HEK293 (cell line): ENCODE results near the gene FXYD3.

Experiments used
- CTCF ChIA-PET: fragments of 350-600 bp; formaldehyde crosslinking; extraction: SDS; loops from one replicate; lab custom pipeline; 2021; ENCODE audit warnings: antibody characterized with exemption; lab: Yijun Ruan, JAX
- POLR2A ChIA-PET: fragments of 300-600 bp; formaldehyde crosslinking; extraction: SDS; loops from one replicate; lab custom pipeline; 2020; ENCODE audit warnings: antibody characterized with exemption, inconsistent platforms; lab: Yijun Ruan, JAX
- H3K27ac ChIP-seq: fragments of 200-500 bp; sonication (Bioruptor generic); 2 replicates; pipeline ENCODE4 v1.5.1; 2014; ENCODE audit warnings: low read depth, low read length, control low read depth, inconsistent platforms; ENCODE audit errors: extremely low read depth
- H3K36me3 ChIP-seq, 2 experiments: fragments of 200-500 bp in 1 of 2; sonication (Bioruptor generic) in 1 of 2; 1 replicate in 1 of 2; 2 replicates in 1 of 2; pipeline ENCODE4 v1.5.1; 2014 to 2017; ENCODE audit warnings: inconsistent platforms in 2 of 2, low read length in 2 of 2; ENCODE audit not compliant: control insufficient read depth in 2 of 2, insufficient read depth in 1 of 2
- H3K4me1 ChIP-seq: fragments of 200-500 bp; sonication (Bioruptor generic); 2 replicates; pipeline ENCODE4 v1.5.1; 2014; ENCODE audit warnings: mild to moderate bottlenecking, low read length, inconsistent platforms; ENCODE audit not compliant: control insufficient read depth, insufficient read depth
- H3K4me3 ChIP-seq: 2 replicates; pipeline ENCODE4 v1.5.1; 2011; ENCODE audit warnings: low read depth, mild to moderate bottlenecking, control low read depth, low read length, moderate library complexity
- H3K9me3 ChIP-seq: fragments of 200-500 bp; sonication (Bioruptor generic); 2 replicates; pipeline ENCODE4 v1.5.1; 2014; ENCODE audit warnings: low read depth, low read length, inconsistent platforms; ENCODE audit not compliant: control insufficient read depth, insufficient read depth
- BCL6B ChIP-seq: fragments of 450-650 bp; formaldehyde crosslinking; IDR thresholded peaks from 2 replicates; pipeline ENCODE4 v1.5.1; 2017; ENCODE audit warnings: missing biosample characterization, missing genetic modification characterization
- KLF7 ChIP-seq: fragments of 450-650 bp; formaldehyde crosslinking; IDR thresholded peaks from 2 replicates; pipeline ENCODE4 v1.5.1; 2016; ENCODE audit warnings: missing biosample characterization, missing genetic modification characterization, borderline replicate concordance
- ZFP3 ChIP-seq: fragments of 450-650 bp; formaldehyde crosslinking; IDR thresholded peaks from 2 replicates; pipeline ENCODE4 v1.5.1; 2016; ENCODE audit warnings: low read depth, missing biosample characterization, missing genetic modification characterization
- ZFP69B ChIP-seq: fragments of 450-650 bp; formaldehyde crosslinking; IDR thresholded peaks from 2 replicates; pipeline ENCODE4 v1.5.1; 2016; ENCODE audit warnings: missing biosample characterization, missing genetic modification characterization
- ZNF10 ChIP-seq: fragments of 450-650 bp; formaldehyde crosslinking; IDR thresholded peaks from 2 replicates; pipeline ENCODE4 v1.5.1; 2017; ENCODE audit warnings: missing biosample characterization, missing genetic modification characterization
- ZNF121 ChIP-seq: fragments of 450-650 bp; formaldehyde crosslinking; IDR thresholded peaks from 2 replicates; pipeline ENCODE4 v1.5.1; 2016; ENCODE audit warnings: missing biosample characterization, missing genetic modification characterization
- ZNF214 ChIP-seq: fragments of 450-650 bp; formaldehyde crosslinking; IDR thresholded peaks from 2 replicates; pipeline ENCODE4 v1.5.1; 2017; ENCODE audit warnings: missing biosample characterization, mild to moderate bottlenecking, missing genetic modification characterization, borderline replicate concordance
- ZNF24 ChIP-seq: fragments of 450-650 bp; formaldehyde crosslinking; IDR thresholded peaks from 2 replicates; pipeline ENCODE4 v1.5.1; 2016; ENCODE audit warnings: missing biosample characterization, missing genetic modification characterization
- ZNF26 ChIP-seq: fragments of 450-650 bp; formaldehyde crosslinking; IDR thresholded peaks from 2 replicates; pipeline ENCODE4 v1.5.1; 2016; ENCODE audit warnings: missing biosample characterization, missing genetic modification characterization
- ZNF280C ChIP-seq: fragments of 450-650 bp; formaldehyde crosslinking; IDR thresholded peaks from 2 replicates; pipeline ENCODE4 v1.5.1; 2016; ENCODE audit warnings: missing biosample characterization, missing genetic modification characterization
- ZNF280D ChIP-seq: fragments of 450-650 bp; formaldehyde crosslinking; IDR thresholded peaks from 2 replicates; pipeline ENCODE4 v1.5.1; 2016; ENCODE audit warnings: missing biosample characterization, missing genetic modification characterization
- ZNF354C ChIP-seq: fragments of 450-650 bp; formaldehyde crosslinking; IDR thresholded peaks from 2 replicates; pipeline ENCODE4 v1.5.1; 2016; ENCODE audit warnings: missing biosample characterization, missing genetic modification characterization, low read depth, borderline replicate concordance
- ZNF37A ChIP-seq: fragments of 450-650 bp; IDR thresholded peaks from 2 replicates; pipeline ENCODE4 v1.5.1; 2018; ENCODE audit warnings: missing biosample characterization, missing genetic modification characterization
- ZNF398 ChIP-seq: fragments of 450-650 bp; formaldehyde crosslinking; IDR thresholded peaks from 2 replicates; pipeline ENCODE4 v1.5.1; 2017; ENCODE audit warnings: missing biosample characterization, missing genetic modification characterization
- ZNF521 ChIP-seq: fragments of 450-650 bp; formaldehyde crosslinking; IDR thresholded peaks from 2 replicates; pipeline ENCODE4 v1.5.1; 2017; ENCODE audit warnings: missing biosample characterization, mild to moderate bottlenecking, missing genetic modification characterization
- ZNF544 ChIP-seq: fragments of 450-650 bp; formaldehyde crosslinking; IDR thresholded peaks from 2 replicates; pipeline ENCODE4 v1.5.0; 2017; ENCODE audit warnings: missing biosample characterization, missing genetic modification characterization
- ZNF555 ChIP-seq: fragments of 450-650 bp; formaldehyde crosslinking; conservative IDR thresholded peaks from 2 replicates; pipeline ENCODE4 v1.5.1; 2017; ENCODE audit warnings: missing biosample characterization, mild to moderate bottlenecking, missing genetic modification characterization, inconsistent platforms
- ZSCAN4 ChIP-seq: fragments of 450-650 bp; formaldehyde crosslinking; IDR thresholded peaks from 2 replicates; pipeline ENCODE4 v1.5.1; 2017; ENCODE audit warnings: missing biosample characterization, missing genetic modification characterization

FXYD3 gene

GRCh38 chr19:35084509-35084762, 31.2 kb upstream of the FXYD3 start (continued):
- TF ChIP-seq ZNF280C (tag by site-specific recombination) (no peak), ZNF10 (tag by site-specific recombination) (no peak)

GRCh38 chr19:35085947-35086346, 29.7 kb upstream of the FXYD3 start:
- peaks cover 7% of the 10 kb centered on the region for H3K4me1 ChIP-seq
- TF ChIP-seq ZNF280D (tag by site-specific recombination): no peak
- TF ChIP-seq ZNF37A (tag by site-specific recombination): no peak
- TF ChIP-seq ZFP3 (tag by site-specific recombination): no peak
- no peak for TF ChIP-seq ZNF214 (tag by site-specific recombination)
- no peak for TF ChIP-seq ZNF521 (tag by site-specific recombination)
- no peak for TF ChIP-seq ZNF544
- TF ChIP-seq ZNF555: no peak
- no peak for TF ChIP-seq ZNF121 (tag by site-specific recombination)
- TF ChIP-seq ZNF398 (tag by site-specific recombination): no peak
- TF ChIP-seq, all 188 proteins: peak for 0
- H3K9me3 ChIP-seq: no peaks in the 10 kb centered on the region; the same call in 1 of the 2 replicates
- H3K27ac ChIP-seq: no peak overlapping the region
- CTCF ChIA-PET: interaction anchor here (0.6 to 4.7 kb wide), 13 partner anchors 12 to 382 kb away, joined by 3 to 60 read pairs (median 6); partner anchors contain the start of gene LGI4
- no peak overlapping the region for H3K4me3 ChIP-seq
- H3K36me3 ChIP-seq: no peaks in the 10 kb centered on the region
- POLR2A ChIA-PET: interaction anchor here (1.0 kb wide), 1 partner anchor 19 kb away, joined by 3 read pairs; no protein-coding TSS in a partner anchor

- Histone ChIP-seq H3K27ac (no peak overlapping the region), H3K4me3 (no peak overlapping the region), H3K9me3 (no peaks in the 10 kb centered on the region; the same call in 1 of the 2 replicates), H3K4me1 (peaks cover 7% of the 10 kb centered on the region), H3K36me3 (no peaks in the 10 kb centered on the region)
- ChIA-PET POLR2A (interaction anchor here (1.0 kb wide), 1 partner anchor 19 kb away, joined by 3 read pairs; no protein-coding TSS in a partner anchor), CTCF (interaction anchor here (1.0 to 4.7 kb wide), 14 partner anchors 12 to 291 kb away, joined by 3 to 60 read pairs (median 6); partner anchors contain the start of genes FXYD3 and LGI4)
- TF ChIP-seq ZFP69B (tag by site-specific recombination) (no peak), ZNF24 (tag by site-specific recombination) (no peak)
These were observed 29.2 kb upstream of the FXYD3 start for GRCh38 chr19:35086455-35086854.

GRCh38 chr19:35087393-35087792, 28.2 kb upstream of the FXYD3 start:
- H3K27ac ChIP-seq: no peak overlapping the region
- no peaks in the 10 kb centered on the region for H3K36me3 ChIP-seq
- no peaks in the 10 kb centered on the region; the same call in 1 of the 2 replicates for H3K9me3 ChIP-seq
- POLR2A ChIA-PET: no interaction called here
- no peak overlapping the region for H3K4me3 ChIP-seq
- peaks cover 7% of the 10 kb centered on the region for H3K4me1 ChIP-seq
- CTCF ChIA-PET: interaction anchor here (0.7 to 4.7 kb wide), 12 partner anchors 13 to 366 kb away, joined by 3 to 60 read pairs (median 4); partner anchors contain the start of genes FXYD3 and LGI4
- TF ChIP-seq ZNF26 (no peak), ZNF354C (tag by site-specific recombination) (no peak), BCL6B (tag by site-specific recombination) (no peak), KLF7 (tag by site-specific recombination) (no peak), ZSCAN4 (tag by site-specific recombination) (no peak)
